LNCAP (cell line): Measurements from ENCODE around the gene ACTR8.

Experiments
- TF ChIP-seq, protein P1 (sequence below): fragments of 450-650 bp; IDR thresholded peaks from 2 replicates; pipeline ENCODE4 v1.5.1; 2017; ENCODE audit warnings: mild to moderate bottlenecking

ACTR8 gene

DNA sequence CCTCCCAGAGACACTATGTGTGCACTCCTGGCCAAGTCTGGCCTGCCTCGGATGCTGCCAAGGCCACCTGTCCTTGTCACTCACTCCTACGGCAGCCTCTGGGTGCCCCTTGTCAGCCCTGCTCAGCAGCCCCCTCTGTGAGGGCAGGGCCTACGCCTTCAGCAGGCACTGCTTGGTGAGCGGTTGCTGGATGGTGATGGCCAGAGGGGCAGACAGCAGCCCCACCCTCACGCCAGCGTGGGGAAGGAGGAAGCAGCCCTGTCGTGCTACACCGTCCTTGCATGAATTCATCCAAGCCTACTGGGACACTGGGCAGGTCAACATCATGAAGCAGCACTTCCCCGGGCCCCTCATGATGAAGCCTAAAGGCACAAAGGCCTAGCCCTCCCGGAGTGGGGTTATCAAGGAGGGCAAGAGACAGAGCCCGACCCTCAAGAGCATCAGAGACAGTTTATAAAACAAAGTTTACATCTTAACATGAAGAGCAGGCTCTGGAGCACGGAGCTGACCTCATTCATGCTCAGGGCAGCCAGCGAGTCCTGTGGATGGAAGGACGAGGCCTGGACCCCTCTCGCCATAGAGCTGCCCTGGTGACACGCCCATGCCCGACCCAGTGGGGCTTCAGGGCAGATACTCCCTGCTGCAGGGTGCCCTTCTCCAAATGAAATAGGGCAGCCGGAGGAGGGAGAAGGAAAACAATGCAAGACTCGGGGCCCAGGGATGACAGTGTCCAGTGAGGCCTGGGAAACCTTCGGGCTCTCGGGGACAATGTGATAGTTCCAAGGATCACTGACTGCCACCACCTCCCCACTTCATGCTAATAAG is 61.0 kb downstream of the ACTR8 start:
- TF ChIP-seq, protein P1, sequence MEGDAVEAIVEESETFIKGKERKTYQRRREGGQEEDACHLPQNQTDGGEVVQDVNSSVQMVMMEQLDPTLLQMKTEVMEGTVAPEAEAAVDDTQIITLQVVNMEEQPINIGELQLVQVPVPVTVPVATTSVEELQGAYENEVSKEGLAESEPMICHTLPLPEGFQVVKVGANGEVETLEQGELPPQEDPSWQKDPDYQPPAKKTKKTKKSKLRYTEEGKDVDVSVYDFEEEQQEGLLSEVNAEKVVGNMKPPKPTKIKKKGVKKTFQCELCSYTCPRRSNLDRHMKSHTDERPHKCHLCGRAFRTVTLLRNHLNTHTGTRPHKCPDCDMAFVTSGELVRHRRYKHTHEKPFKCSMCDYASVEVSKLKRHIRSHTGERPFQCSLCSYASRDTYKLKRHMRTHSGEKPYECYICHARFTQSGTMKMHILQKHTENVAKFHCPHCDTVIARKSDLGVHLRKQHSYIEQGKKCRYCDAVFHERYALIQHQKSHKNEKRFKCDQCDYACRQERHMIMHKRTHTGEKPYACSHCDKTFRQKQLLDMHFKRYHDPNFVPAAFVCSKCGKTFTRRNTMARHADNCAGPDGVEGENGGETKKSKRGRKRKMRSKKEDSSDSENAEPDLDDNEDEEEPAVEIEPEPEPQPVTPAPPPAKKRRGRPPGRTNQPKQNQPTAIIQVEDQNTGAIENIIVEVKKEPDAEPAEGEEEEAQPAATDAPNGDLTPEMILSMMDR: no peak

DNA sequence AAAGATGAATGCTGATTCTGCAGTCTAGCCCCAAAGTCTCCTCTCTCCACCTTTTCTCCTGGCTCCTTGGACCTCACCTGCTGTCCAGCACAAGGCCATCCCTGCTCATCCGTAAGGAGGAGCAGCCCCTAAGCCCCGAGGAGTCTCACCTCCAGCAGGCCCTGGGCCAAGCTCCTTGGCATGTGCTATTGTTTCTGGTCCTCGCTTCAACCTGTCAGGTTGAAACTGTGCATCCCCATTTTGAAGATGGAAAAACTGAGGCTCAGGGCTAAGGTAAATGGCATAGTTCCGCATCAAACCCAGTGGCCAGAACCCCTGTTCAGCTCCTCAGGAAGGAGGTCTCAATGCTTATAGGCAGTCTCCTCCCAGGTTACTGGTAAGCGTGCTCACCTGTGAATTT is 61.9 kb downstream of the ACTR8 start:
- TF ChIP-seq, protein P1: no peak

DNA sequence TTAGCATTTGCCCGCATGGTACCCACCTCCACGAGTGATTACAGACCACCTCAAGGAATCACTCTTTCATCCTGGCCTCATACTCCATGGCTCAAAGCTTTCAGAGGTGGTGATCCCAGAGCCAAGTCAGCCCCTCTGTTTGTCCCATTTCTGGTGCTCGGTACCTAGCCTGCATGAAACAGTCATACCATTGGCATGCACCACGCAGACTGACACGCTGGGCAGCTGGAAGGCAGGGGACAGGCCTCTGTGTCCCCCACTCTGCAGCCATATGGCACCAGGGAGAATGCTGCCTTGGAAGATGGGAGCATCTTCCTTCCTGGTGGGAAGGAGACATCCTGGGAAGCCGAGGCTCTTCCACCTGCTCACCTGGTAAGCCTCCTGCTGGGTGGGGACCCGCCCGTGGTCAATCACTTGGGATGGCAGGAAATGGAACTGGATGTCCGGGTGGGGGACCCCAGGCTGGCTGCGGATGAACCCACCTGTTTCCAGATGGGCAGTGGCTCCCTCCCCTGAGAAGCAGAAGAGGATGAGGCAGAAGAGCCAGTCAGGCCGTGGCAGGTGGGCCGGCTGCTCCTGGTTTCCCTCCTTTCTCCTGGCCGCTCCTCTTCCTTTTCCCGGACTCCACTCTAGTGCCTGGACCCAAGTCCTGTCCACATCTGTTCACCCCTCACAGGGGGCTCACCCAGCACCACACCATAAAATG is 62.6 kb downstream of the ACTR8 start:
- TF ChIP-seq, protein P1: no peak

DNA sequence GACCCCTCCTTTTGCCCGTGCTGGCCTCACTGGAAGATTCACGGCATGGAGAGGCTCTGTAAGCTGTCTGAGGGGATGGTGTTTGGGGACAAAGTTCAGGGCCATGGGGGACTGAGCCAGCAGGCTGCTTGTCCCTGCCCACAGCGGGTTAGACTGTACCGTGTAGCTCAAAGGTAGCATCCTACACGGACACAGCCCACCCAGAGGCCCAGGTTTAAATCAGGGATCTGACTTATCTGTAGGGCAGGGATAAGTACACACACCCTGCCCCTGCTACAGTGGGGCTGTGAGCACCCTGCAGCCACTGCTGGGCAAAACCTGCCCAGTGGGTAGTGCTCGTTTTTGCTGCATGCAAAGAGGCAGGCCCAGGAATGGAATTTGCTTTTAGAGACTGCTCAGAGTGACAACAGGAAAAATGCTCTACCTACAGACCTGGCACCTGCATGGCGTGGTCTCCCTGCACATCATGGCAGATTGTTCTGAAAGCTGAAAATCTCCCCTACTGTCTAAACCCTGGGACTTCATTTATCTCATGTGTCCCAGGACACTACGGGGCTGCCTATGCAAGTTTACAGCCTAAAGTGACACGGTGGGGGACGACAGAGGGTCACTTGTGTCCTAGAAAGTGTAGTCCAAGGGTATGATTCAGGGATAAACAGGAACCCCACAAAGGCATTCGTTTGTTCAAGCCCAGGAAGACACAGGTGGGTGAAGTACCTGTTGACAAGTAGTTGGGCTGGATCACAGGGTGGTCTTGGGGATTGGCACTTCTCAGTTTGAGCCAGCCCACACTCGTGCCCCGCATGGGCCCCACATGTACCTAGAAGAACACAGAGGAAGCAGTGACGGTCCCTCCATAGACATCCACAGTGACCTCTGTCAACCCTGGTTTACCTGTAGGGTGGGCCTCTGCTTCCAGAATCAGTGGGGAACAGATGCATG is 63.5 kb downstream of the ACTR8 start:
- TF ChIP-seq, protein P1: no peak

DNA sequence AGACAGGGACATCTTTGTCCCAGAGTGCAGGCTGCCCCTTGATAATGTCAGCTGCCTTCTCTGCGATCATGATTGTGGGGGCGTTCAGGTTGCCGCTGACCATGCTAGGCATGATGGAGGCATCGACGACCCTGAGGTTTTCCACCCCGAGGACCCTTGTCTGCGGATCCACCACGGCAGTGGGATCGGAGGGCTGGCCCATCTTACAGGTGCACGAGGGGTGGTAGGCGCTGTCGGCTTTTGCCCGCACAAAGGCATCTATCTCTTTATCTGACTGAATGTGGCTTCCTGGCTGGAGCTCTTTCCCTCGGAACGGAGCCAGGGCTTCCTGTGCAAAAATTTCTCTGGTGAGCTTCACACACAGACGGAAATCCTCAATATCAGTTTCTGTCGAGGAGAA is 64.1 kb downstream of the ACTR8 start:
- TF ChIP-seq, protein P1: no peak

DNA sequence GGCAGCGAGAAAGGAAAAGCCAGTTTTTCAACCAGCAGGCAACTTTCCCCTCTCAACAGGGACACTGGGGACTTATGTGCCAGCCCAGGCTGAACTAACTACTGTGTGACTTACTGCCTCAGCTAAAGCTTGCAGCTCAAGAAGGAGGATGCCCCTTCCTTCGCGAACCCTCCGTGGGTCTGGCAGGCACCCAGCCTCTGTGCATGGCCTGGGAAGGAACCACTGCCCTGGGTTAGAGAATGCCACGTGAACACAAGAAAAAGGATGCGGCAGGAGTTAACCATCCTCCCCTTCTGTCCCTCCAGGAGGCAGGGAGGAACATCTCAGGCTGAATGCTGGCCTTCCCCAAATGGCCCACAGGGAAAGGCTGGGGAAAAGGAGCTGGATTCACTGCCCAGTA is 64.7 kb downstream of the ACTR8 start:
- TF ChIP-seq, protein P1: no peak
